ENCODE data around the gene TBL1X.
A peak's percentile ranks its signal among the peaks of the same experiment; 100 is the strongest.
"Not testable (repeated sequence)": the region's sequence is repeated elsewhere in the genome, so short reads cannot be mapped to it uniquely, and the experiment has no call there.

The TBL1X gene

GRCh38 chrX:9459186-9459748 lies 5.6 kb upstream of the TBL1X start:
- DNase-seq, result no peak

GRCh38 chrX:9461087-9461486 lies 3.8 kb upstream of the TBL1X start:
- no peak for DNase-seq

- DNase-seq, result no peak
These were observed 2.4 kb upstream of the TBL1X start for GRCh38 chrX:9462456-9462855.

GRCh38 chrX:9465380-9466123 lies 694 bp downstream of the TBL1X start:
- peak; percentile 38 for DNase-seq

GRCh38 chrX:9466124-9466495 lies 1.3 kb downstream of the TBL1X start:
- peak; percentile 8 for DNase-seq

- DNase-seq, result no peak
These were observed 1.9 kb downstream of the TBL1X start for GRCh38 chrX:9466736-9467135.

- no peak for DNase-seq
These were observed 2.3 kb downstream of the TBL1X start for GRCh38 chrX:9467146-9467545.

- no peak for DNase-seq
These were observed 2.9 kb downstream of the TBL1X start for GRCh38 chrX:9467751-9468150.

- DNase-seq, result no peak
These were observed 6.7 kb downstream of the TBL1X start for GRCh38 chrX:9471571-9471985.

- no peak for DNase-seq
These were observed 8.8 kb downstream of the TBL1X start for GRCh38 chrX:9473708-9474107.

- DNase-seq, result not testable (repeated sequence)
These were observed 10.6 kb downstream of the TBL1X start for GRCh38 chrX:9475417-9475816.

- DNase-seq, result no peak
These were observed 11.1 kb downstream of the TBL1X start for GRCh38 chrX:9475984-9476383.

GRCh38 chrX:9476810-9477575 lies 12.1 kb downstream of the TBL1X start:
- DNase-seq, result no peak

GRCh38 chrX:9482408-9482807 lies 17.6 kb downstream of the TBL1X start:
- no peak for DNase-seq

GRCh38 chrX:9482837-9483236 lies 18.0 kb downstream of the TBL1X start:
- DNase-seq, result no peak

- no peak for DNase-seq
These were observed 18.5 kb downstream of the TBL1X start for GRCh38 chrX:9483376-9483775.

GRCh38 chrX:9486786-9487387 lies 22.0 kb downstream of the TBL1X start:
- no peak for DNase-seq

- DNase-seq, result no peak
These were observed 23.7 kb downstream of the TBL1X start for GRCh38 chrX:9488586-9488985.

GRCh38 chrX:9489234-9489633 lies 24.4 kb downstream of the TBL1X start:
- no peak for DNase-seq

- no peak for DNase-seq
These were observed 28.0 kb downstream of the TBL1X start for GRCh38 chrX:9492901-9493300.

- no peak for DNase-seq
These were observed 29.1 kb downstream of the TBL1X start for GRCh38 chrX:9493936-9494335.

GRCh38 chrX:9494771-9495170 lies 29.9 kb downstream of the TBL1X start:
- no peak for DNase-seq

- DNase-seq, result no peak
These were observed 30.6 kb downstream of the TBL1X start for GRCh38 chrX:9495496-9495895.

GRCh38 chrX:9498236-9498635 lies 33.4 kb downstream of the TBL1X start:
- DNase-seq, result no peak

Data from CD4-positive, alpha-beta T cell treated with Interleukin-21 for 1 hour (primary cell).